Transverse colon (tissue), 4 donors: ENCODE data around the gene TARM1. TPM values are rescaled to one million over a fixed set of nuclear protein-coding genes. Genes with fewer than 3 reads are reported as not detected.

Source experiments
- DNase-seq: peaks from one replicate; pipeline ENCODE4 v3.0.0-alpha.2; 2019
- H3K27ac ChIP-seq, 4 donors: fragments of 200-600 bp; sonication (generic); 2 replicates each; pipeline ENCODE4 v1.5.1; 2016 to 2018; ENCODE audit warnings: inconsistent platforms in 4 of 4
- H3K27me3 ChIP-seq: fragments of 200-600 bp; sonication (generic); 2 replicates; pipeline ENCODE4 v1.5.1; 2017; ENCODE audit warnings: inconsistent platforms
- H3K36me3 ChIP-seq, 4 donors: fragments of 200-600 bp; sonication (generic); 2 replicates each; pipeline ENCODE4 v1.5.1; 2017 to 2019; ENCODE audit warnings: inconsistent platforms in 4 of 4
- H3K4me1 ChIP-seq, 4 donors: fragments of 200-600 bp; sonication (generic); 2 replicates each; pipeline ENCODE4 v1.5.1; 2017 to 2020; ENCODE audit warnings: inconsistent platforms in 4 of 4
- H3K4me3 ChIP-seq, 4 donors: fragments of 200-600 bp; sonication (generic); 1 replicate in 1 of 4; 2 replicates in 3 of 4; pipeline versions ENCODE4 v1.5.1 to v1.6.1; 2017 to 2019; ENCODE audit warnings: inconsistent platforms in 4 of 4
- H3K9me3 ChIP-seq, 2 donors: fragments of 200-600 bp; sonication (generic); 2 replicates each; pipeline ENCODE4 v1.5.1; 2017 to 2019; ENCODE audit warnings: inconsistent platforms in 2 of 2
- CTCF ChIP-seq, 5 experiments: fragments of 200-600 bp in 3 of 5; fragments of 450-650 bp in 2 of 5; sonication (generic) in 3 of 5; IDR thresholded peaks; 1 replicate in 2 of 5; 2 replicates in 3 of 5; pipeline ENCODE4 v1.5.1; 2016 to 2017; ENCODE audit warnings: antibody characterized with exemption in 5 of 5, inconsistent platforms in 3 of 5, mild to moderate bottlenecking in 2 of 5, moderate library complexity in 1 of 5
- EP300 ChIP-seq: sonication (generic); formaldehyde crosslinking; IDR thresholded peaks from one replicate; pipeline ENCODE4 v1.6.1; 2017; ENCODE audit warnings: antibody characterized with exemption, low read depth
- POLR2A ChIP-seq: fragments of 450-650 bp; IDR thresholded peaks from one replicate; pipeline ENCODE4 v1.6.1; 2016; ENCODE audit warnings: antibody characterized with exemption, mild to moderate bottlenecking, moderate library complexity
- POLR2AphosphoS5 ChIP-seq, 3 donors: sonication (generic); formaldehyde crosslinking; IDR thresholded peaks; one replicate each; pipeline ENCODE4 v1.6.1; 2016; ENCODE audit warnings: antibody characterized with exemption in 3 of 3
- WGBS, 2 donors: methylation state at CpG; one replicate each; pipeline ENCODE4 v1.1.5; 2018; ENCODE audit warnings: low coverage in 1 of 2; 5-methylcytosine and 5-hydroxymethylcytosine counted together
- in situ Hi-C, 4 donors: fragments of 200-750 bp; cut with MboI; loops; one replicate each; pipeline versions ENCODE4 v1.15.0 to v1.15.1; 2017; ENCODE audit warnings: low sequenced_read_pairs in 3 of 4, low pct_ligation_motif_present in 1 of 4, low pct_unique_long_range_greater_than_20kb in 1 of 4
- intact Hi-C: fragments of 100-400 bp; cut with DNase I; formaldehyde crosslinking; loops from one replicate; pipeline ENCODE4 v1.15.1; 2023; ENCODE audit warnings: low total_unique reads
- total RNA-seq, 4 donors: library from RNA; depleted of rRNA; stranded (reverse); fragments of >200 nt; gene quantifications; one replicate each; pipeline ENCODE4 v1.1.0, GENCODE V29; 2016

Gene TARM1
- total RNA-seq, result not detected

GRCh38 chr19:54081032-54081431, at the start of gene TARM1:
Gene TARM1 (minus strand): TSS chr19:54081365. CDS start chr19:54081340, 25 bp downstream.
- TF ChIP-seq EP300 (no peak), POLR2A (no peak), POLR2AphosphoS5 (IDR thresholded peaks at IDR 0.05) (no peak)
- no peak within 1 kb of the TSS for H3K4me3 ChIP-seq
- no peaks in the 10 kb centered on the region for H3K27me3 ChIP-seq
- H3K27ac ChIP-seq, result no peak within 1 kb of the TSS
- no peaks in the 10 kb centered on the region for H3K9me3 ChIP-seq
- 79 to 84% methylated on average over 2 to 7 of the region's 7 CpGs for WGBS, 2 donors
- H3K36me3 ChIP-seq, result no peaks in the 10 kb centered on the region
- in situ Hi-C loops (no loop called here), intact Hi-C loops (no loop called here)
- no peak for DNase-seq
- H3K4me1 ChIP-seq, result no peaks in the 10 kb centered on the region

GRCh38 chr19:54129617-54129996, 48.4 kb upstream of the TARM1 start:
- 95% methylated on average over 20 of the region's 20 CpGs; no CpG with 5 or more reads in 1 of the 2 donors for WGBS, 2 donors

DNA sequence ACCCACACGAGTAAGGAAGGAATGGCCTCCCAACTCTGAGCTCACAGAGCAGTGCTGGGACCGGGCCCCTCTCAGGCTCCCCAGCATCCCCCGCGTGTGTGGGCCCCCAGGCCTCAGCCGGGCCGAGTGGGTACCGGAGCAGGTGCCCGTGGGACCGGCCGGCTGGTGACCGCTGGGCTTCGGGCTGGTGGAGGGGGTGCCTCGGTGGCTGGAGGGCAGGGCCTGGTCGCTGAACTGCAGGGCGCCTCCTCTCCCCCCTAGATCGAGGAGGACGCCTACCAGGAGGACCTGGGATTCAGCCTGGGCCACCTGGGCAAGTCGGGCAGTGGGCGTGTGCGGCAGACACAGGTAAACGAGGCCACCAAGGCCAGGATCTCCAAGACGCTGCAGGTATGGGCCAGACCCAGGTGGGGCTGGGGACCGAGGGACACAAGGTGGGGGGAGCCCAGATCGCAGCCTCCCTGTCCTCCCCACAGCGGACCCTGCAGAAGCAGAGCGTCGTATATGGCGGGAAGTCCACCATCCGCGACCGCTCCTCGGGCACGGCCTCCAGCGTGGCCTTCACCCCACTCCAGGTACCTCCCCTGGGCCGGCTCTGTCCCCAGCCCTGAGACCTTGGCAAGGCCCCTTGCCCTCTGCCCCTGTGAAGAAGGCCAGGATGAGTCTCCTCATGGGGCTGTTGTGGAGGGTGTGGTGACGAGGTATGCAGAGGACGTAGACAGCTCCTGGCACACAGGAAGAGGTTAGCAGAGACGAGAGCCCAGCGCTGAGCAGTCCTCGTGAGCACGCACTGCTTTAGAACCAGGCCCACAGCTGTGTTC, 47.8 kb upstream of the TARM1 start:
- H3K27me3 ChIP-seq, result no peaks in the 10 kb centered on the region
- H3K36me3 ChIP-seq, result peaks cover 0 to 53% (median 11%) of the 10 kb centered on the region in 4 donors
- no peak for TF ChIP-seq POLR2AphosphoS5 (IDR thresholded peaks at IDR 0.05)
- TF ChIP-seq CTCF (IDR thresholded peaks at IDR 0.05), result no peak
- no peak for TF ChIP-seq POLR2A
- no peak for TF ChIP-seq EP300
- DNase-seq, result no peak
- no peak overlapping the region for H3K4me3 ChIP-seq
- intact Hi-C loops (no loop called here), in situ Hi-C loops (no loop called here)
- no peaks in the 10 kb centered on the region for H3K9me3 ChIP-seq
- H3K4me1 ChIP-seq, result no peaks in the 10 kb centered on the region
- WGBS, 2 donors, result 96% methylated on average over 41 of the region's 41 CpGs; no CpG with 5 or more reads in 1 of the 2 donors
- no peak overlapping the region for H3K27ac ChIP-seq

More at GRCh38 chr19:54129617-54129996, 48.4 kb upstream of the TARM1 start:
- Histone ChIP-seq H3K27me3 (no peaks in the 10 kb centered on the region), H3K36me3 (peaks cover 0 to 47% (median 10%) of the 10 kb centered on the region in 4 donors), H3K4me3 (no peak overlapping the region), H3K4me1 (no peaks in the 10 kb centered on the region), H3K9me3 (no peaks in the 10 kb centered on the region), H3K27ac (no peak overlapping the region)
- intact Hi-C loops (no loop called here), in situ Hi-C loops (no loop called here)
- TF ChIP-seq POLR2A, result no peak
- TF ChIP-seq EP300, result no peak
- no peak for TF ChIP-seq CTCF (IDR thresholded peaks at IDR 0.05)
- TF ChIP-seq POLR2AphosphoS5 (IDR thresholded peaks at IDR 0.05), result no peak
- no peak for DNase-seq

DNA sequence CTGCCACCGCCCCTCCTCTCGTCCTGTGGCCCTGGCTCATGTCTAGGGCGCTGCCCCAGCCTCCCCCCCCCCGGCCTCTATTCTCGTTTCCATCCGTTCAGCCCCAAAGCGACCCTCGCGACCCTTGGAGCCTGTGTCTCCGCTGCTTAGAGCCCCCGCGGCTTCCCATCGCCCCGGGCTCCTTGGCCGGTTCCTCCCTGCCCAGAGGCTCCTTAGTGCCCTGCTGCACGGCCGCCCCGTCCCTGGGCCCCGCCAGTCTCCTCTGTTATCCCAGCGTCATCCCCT, 47.2 kb upstream of the TARM1 start:
- TF ChIP-seq CTCF (IDR thresholded peaks at IDR 0.05) (no peak), POLR2AphosphoS5 (IDR thresholded peaks at IDR 0.05) (no peak), POLR2A (no peak), EP300 (no peak)
- DNase-seq, result no peak
- intact Hi-C loops (no loop called here), in situ Hi-C loops (no loop called here)
- 88% methylated on average over 20 of the region's 20 CpGs; no CpG with 5 or more reads in 1 of the 2 donors for WGBS, 2 donors
- H3K36me3 ChIP-seq, result peaks cover 0 to 59% (median 13%) of the 10 kb centered on the region in 4 donors
- no peaks in the 10 kb centered on the region for H3K27me3 ChIP-seq
- no peak overlapping the region for H3K4me3 ChIP-seq
- H3K4me1 ChIP-seq, result no peaks in the 10 kb centered on the region
- H3K27ac ChIP-seq, result no peak overlapping the region
- no peaks in the 10 kb centered on the region for H3K9me3 ChIP-seq
